Transverse colon (tissue), 4 donors: ENCODE results near the gene PLVAP. TPM values are rescaled to one million over a fixed set of nuclear protein-coding genes. Genes with fewer than 3 reads are reported as not detected.

ENCODE experiments used
- DNase-seq: peaks from one replicate; pipeline ENCODE4 v3.0.0-alpha.2; 2019
- H3K27ac ChIP-seq, 4 donors: fragments of 200-600 bp; sonication (generic); 2 replicates each; pipeline ENCODE4 v1.5.1; 2016 to 2018; ENCODE audit warnings: inconsistent platforms in 4 of 4
- H3K27me3 ChIP-seq: fragments of 200-600 bp; sonication (generic); 2 replicates; pipeline ENCODE4 v1.5.1; 2017; ENCODE audit warnings: inconsistent platforms
- H3K36me3 ChIP-seq, 4 donors: fragments of 200-600 bp; sonication (generic); 2 replicates each; pipeline ENCODE4 v1.5.1; 2017 to 2019; ENCODE audit warnings: inconsistent platforms in 4 of 4
- H3K4me1 ChIP-seq, 4 donors: fragments of 200-600 bp; sonication (generic); 2 replicates each; pipeline ENCODE4 v1.5.1; 2017 to 2020; ENCODE audit warnings: inconsistent platforms in 4 of 4
- H3K4me3 ChIP-seq, 4 donors: fragments of 200-600 bp; sonication (generic); 1 replicate in 1 of 4; 2 replicates in 3 of 4; pipeline versions ENCODE4 v1.5.1 to v1.6.1; 2017 to 2019; ENCODE audit warnings: inconsistent platforms in 4 of 4
- H3K9me3 ChIP-seq, 2 donors: fragments of 200-600 bp; sonication (generic); 2 replicates each; pipeline ENCODE4 v1.5.1; 2017 to 2019; ENCODE audit warnings: inconsistent platforms in 2 of 2
- EP300 ChIP-seq: sonication (generic); formaldehyde crosslinking; IDR thresholded peaks from one replicate; pipeline ENCODE4 v1.6.1; 2017; ENCODE audit warnings: antibody characterized with exemption, low read depth
- POLR2A ChIP-seq: fragments of 450-650 bp; IDR thresholded peaks from one replicate; pipeline ENCODE4 v1.6.1; 2016; ENCODE audit warnings: antibody characterized with exemption, mild to moderate bottlenecking, moderate library complexity
- POLR2AphosphoS5 ChIP-seq, 3 donors: sonication (generic); formaldehyde crosslinking; IDR thresholded peaks; one replicate each; pipeline ENCODE4 v1.6.1; 2016; ENCODE audit warnings: antibody characterized with exemption in 3 of 3
- WGBS, 2 donors: methylation state at CpG; one replicate each; pipeline ENCODE4 v1.1.5; 2018; ENCODE audit warnings: low coverage in 1 of 2; 5-methylcytosine and 5-hydroxymethylcytosine counted together
- in situ Hi-C, 4 donors: fragments of 200-750 bp; cut with MboI; loops; one replicate each; pipeline versions ENCODE4 v1.15.0 to v1.15.1; 2017; ENCODE audit warnings: low sequenced_read_pairs in 3 of 4, low pct_ligation_motif_present in 1 of 4, low pct_unique_long_range_greater_than_20kb in 1 of 4
- intact Hi-C: fragments of 100-400 bp; cut with DNase I; formaldehyde crosslinking; loops from one replicate; pipeline ENCODE4 v1.15.1; 2023; ENCODE audit warnings: low total_unique reads
- total RNA-seq, 4 donors: library from RNA; depleted of rRNA; stranded (reverse); fragments of >200 nt; gene quantifications; one replicate each; pipeline ENCODE4 v1.1.0, GENCODE V29; 2016
- TF ChIP-seq, protein P1 (sequence below), 5 experiments: fragments of 200-600 bp in 3 of 5; fragments of 450-650 bp in 2 of 5; sonication (generic) in 3 of 5; IDR thresholded peaks; 1 replicate in 2 of 5; 2 replicates in 3 of 5; pipeline ENCODE4 v1.5.1; 2016 to 2017; ENCODE audit warnings: antibody characterized with exemption in 5 of 5, inconsistent platforms in 3 of 5, mild to moderate bottlenecking in 2 of 5, moderate library complexity in 1 of 5

Gene PLVAP
- total RNA-seq, 4 donors from 2014 or later, result 3.0 to 37.0 (median 19.2) TPM

DNA sequence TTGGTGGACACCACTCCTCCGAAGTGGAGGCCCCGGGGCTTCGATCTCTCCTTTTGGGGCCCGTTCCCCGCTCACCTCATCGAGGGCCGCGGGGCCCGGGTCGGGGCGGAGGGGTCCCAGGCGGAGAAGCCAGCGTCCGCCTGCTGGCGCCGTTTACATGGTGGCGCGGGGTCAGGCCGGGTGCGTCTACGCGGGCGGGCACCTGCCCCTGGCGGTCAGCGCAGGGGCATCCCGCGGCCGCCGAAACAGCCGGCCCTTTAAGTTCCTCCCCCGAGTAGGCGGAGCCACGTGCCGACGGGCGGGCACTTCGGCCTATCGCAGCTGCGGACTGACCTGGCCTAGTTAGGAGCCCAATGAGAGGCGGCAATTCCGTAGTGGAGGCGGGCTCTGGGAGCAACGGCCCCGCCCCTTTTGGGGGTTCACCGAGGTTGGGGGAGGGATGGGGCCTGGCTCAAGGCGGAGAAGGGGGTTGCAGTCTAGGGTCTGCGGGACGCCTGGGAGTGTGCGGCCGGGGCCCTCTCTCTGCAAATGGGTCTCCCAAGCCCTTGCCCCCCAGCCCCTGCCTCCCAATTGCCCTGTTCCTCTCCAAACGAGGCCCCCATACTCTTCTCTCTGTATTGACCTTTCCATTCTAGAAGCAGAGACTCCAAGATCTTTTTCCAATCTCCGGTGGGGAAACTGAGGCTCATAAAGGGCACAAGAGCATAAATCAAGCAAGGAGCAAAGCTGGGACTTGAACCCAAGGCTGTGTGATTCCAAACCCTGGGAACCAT is 73.8 kb downstream of the PLVAP start, which contains the start of gene ABHD8:
ABHD8 (minus strand) TSS at position 259 of the 773 bp plus-strand sequence. CDS start 1,809 bp downstream, outside the sequence.
- DNase-seq, result peak; percentile 98
- no peaks in the 10 kb centered on the region for H3K27me3 ChIP-seq
- H3K4me3 ChIP-seq, result peak within 1 kb of the TSS; percentile 62 to 74 (median 68)
- intact Hi-C loops (no loop called here), in situ Hi-C loops (no loop called here)
- peaks cover 34 to 50% (median 37%) of the 10 kb centered on the region in 4 donors for H3K4me1 ChIP-seq
- TF ChIP-seq, protein P1, sequence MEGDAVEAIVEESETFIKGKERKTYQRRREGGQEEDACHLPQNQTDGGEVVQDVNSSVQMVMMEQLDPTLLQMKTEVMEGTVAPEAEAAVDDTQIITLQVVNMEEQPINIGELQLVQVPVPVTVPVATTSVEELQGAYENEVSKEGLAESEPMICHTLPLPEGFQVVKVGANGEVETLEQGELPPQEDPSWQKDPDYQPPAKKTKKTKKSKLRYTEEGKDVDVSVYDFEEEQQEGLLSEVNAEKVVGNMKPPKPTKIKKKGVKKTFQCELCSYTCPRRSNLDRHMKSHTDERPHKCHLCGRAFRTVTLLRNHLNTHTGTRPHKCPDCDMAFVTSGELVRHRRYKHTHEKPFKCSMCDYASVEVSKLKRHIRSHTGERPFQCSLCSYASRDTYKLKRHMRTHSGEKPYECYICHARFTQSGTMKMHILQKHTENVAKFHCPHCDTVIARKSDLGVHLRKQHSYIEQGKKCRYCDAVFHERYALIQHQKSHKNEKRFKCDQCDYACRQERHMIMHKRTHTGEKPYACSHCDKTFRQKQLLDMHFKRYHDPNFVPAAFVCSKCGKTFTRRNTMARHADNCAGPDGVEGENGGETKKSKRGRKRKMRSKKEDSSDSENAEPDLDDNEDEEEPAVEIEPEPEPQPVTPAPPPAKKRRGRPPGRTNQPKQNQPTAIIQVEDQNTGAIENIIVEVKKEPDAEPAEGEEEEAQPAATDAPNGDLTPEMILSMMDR (IDR thresholded peaks at IDR 0.05), result peak; percentile 68 to 88 (median 73)
- TF ChIP-seq POLR2AphosphoS5 (IDR thresholded peaks at IDR 0.05) (peak; percentile 60 to 74 (median 74)), POLR2A (no peak), EP300 (no peak)
- H3K9me3 ChIP-seq, result no peaks in the 10 kb centered on the region
- no peaks in the 10 kb centered on the region for H3K36me3 ChIP-seq
- peak within 1 kb of the TSS; percentile 90 to 98 (median 94) for H3K27ac ChIP-seq
- WGBS, 2 donors, result 0 to 2% methylated on average over 4 to 35 of the region's 52 CpGs

- Histone ChIP-seq H3K27ac (peak overlapping the region; percentile 90 to 98 (median 94)), H3K27me3 (no peaks in the 10 kb centered on the region), H3K9me3 (no peaks in the 10 kb centered on the region), H3K4me1 (peaks cover 34 to 46% (median 37%) of the 10 kb centered on the region in 4 donors), H3K4me3 (peak overlapping the region; percentile 62 to 74 (median 68)), H3K36me3 (no peaks in the 10 kb centered on the region)
- in situ Hi-C loops (no loop called here), intact Hi-C loops (no loop called here)
- no peak for DNase-seq
- TF ChIP-seq POLR2AphosphoS5 (IDR thresholded peaks at IDR 0.05) (no peak), EP300 (no peak)
- WGBS, 2 donors, result 42% methylated on average over 8 of the region's 29 CpGs; no CpG with 5 or more reads in 1 of the 2 donors
Measured at GRCh38 chr19:17302391-17303166, 74.6 kb downstream of the PLVAP start.

Other genes starting within 250 kb of the PLVAP start
- gene USE1, start 162.0 kb downstream of the PLVAP start, total RNA-seq, result 10 to 100 TPM; 18.3 to 30.7 (median 24.5) TPM
- gene OCEL1, start 151.1 kb downstream of the PLVAP start, total RNA-seq, result 10 to 100 TPM in 3 of 4 donors, 1 to 10 TPM in 1; 4.8 to 42.6 (median 29.9) TPM
- gene NR2F6, start 131.4 kb downstream of the PLVAP start, total RNA-seq, result 100 to 1,000 TPM; 156 to 362 (median 206) TPM
- 1 to 10 TPM in 1 of 4 donors, under 1 TPM in 2, not detected in 1; 0.79 to 1.2 (median 0.96) TPM for gene USHBP1, start 112.6 kb downstream of the PLVAP start, total RNA-seq
- 100 to 1,000 TPM in 1 of 4 donors, 10 to 100 TPM in 3; 56.2 to 364 (median 80.2) TPM for gene BABAM1, start 109.9 kb downstream of the PLVAP start, total RNA-seq
- under 1 TPM in 2 of 4 donors, not detected in 2; 0.20 to 0.48 TPM for gene ANKLE1, start 95.4 kb downstream of the PLVAP start, total RNA-seq
- gene ABHD8, start 73.9 kb downstream of the PLVAP start, total RNA-seq, result 10 to 100 TPM in 1 of 4 donors, 1 to 10 TPM in 3; 6.0 to 14.1 (median 9.1) TPM
- gene MRPL34, start 71.5 kb downstream of the PLVAP start, total RNA-seq, result 100 to 1,000 TPM; 243 to 390 (median 272) TPM
- gene DDA1, start 67.8 kb downstream of the PLVAP start, total RNA-seq, result 10 to 100 TPM; 20.6 to 98.1 (median 22.0) TPM
- 10 to 100 TPM in 2 of 4 donors, 1 to 10 TPM in 2; 6.7 to 73.0 (median 10.3) TPM for gene ANO8, start 42.5 kb downstream of the PLVAP start, total RNA-seq
- 100 to 1,000 TPM in 1 of 4 donors, 10 to 100 TPM in 3; 24.7 to 206 (median 30.5) TPM for gene GTPBP3, start 39.8 kb downstream of the PLVAP start, total RNA-seq
- gene CCDC194, start 16.9 kb upstream of the PLVAP start, total RNA-seq, result not detected
- 10 to 100 TPM in 3 of 4 donors, 1 to 10 TPM in 1; 5.6 to 39.2 (median 19.9) TPM for gene BST2, start 28.3 kb upstream of the PLVAP start, total RNA-seq
- 10 to 100 TPM; 22.9 to 84.2 (median 83.1) TPM for gene MVB12A, start 42.7 kb upstream of the PLVAP start, total RNA-seq
- under 1 TPM in 1 of 4 donors, not detected in 3; 0.48 TPM for gene TMEM221, start 71.3 kb upstream of the PLVAP start, total RNA-seq
- not detected for gene NXNL1, start 83.6 kb upstream of the PLVAP start, total RNA-seq
- 10 to 100 TPM in 1 of 4 donors, 1 to 10 TPM in 3; 4.0 to 11.1 (median 7.0) TPM for gene SLC27A1, start 93.2 kb upstream of the PLVAP start, total RNA-seq
- 100 to 1,000 TPM in 3 of 4 donors, 10 to 100 TPM in 1; 90.4 to 146 (median 117) TPM for gene PGLS, start 134.3 kb upstream of the PLVAP start, total RNA-seq
- gene COLGALT1, start 178.3 kb upstream of the PLVAP start, total RNA-seq, result 10 to 100 TPM; 38.6 to 78.6 (median 54.7) TPM